ENCODE measurements around the gene KRTAP6-1.

KRTAP6-1 gene

DNA sequence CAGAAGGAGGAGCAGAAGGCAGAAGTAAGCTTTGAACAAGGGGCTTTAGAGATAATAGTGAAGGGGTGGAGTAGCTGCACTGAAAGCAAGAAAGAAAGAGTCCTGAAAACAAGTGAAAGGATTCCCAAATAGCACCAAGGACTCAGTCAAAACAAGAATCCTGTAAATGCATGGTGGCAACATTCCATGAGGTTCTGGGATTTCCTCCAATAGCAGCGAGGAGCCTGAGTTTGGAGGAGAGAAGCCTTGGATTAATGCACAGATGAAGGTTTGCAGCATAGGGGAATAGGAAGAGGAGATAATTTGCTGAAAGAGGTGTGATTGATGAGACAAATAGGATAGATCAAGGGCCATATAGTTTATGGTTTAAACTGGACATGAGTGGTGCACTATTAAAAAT, 34.4 kb downstream of the KRTAP6-1 start:
- no peak for ATAC-seq

DNA sequence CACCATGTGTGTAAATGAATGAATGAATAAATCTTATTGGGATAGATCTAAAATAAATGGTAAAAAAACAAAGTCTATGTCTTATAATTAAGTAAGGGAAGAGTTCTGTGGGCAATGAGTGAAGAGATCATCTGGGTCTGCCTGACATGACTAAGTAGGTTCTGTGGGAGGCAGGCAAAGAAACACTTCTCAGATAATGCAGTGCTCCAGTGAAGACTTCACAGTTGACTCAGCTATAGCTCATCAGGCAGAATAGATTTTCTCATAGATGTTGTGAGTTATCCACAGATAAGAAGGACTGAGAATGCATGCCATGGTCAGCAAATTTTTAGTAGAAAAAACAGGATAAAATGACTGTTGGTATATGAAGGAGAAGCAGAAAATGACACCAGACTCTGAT, 36.0 kb downstream of the KRTAP6-1 start:
- ATAC-seq = no peak
- TF ChIP-seq, protein P1, sequence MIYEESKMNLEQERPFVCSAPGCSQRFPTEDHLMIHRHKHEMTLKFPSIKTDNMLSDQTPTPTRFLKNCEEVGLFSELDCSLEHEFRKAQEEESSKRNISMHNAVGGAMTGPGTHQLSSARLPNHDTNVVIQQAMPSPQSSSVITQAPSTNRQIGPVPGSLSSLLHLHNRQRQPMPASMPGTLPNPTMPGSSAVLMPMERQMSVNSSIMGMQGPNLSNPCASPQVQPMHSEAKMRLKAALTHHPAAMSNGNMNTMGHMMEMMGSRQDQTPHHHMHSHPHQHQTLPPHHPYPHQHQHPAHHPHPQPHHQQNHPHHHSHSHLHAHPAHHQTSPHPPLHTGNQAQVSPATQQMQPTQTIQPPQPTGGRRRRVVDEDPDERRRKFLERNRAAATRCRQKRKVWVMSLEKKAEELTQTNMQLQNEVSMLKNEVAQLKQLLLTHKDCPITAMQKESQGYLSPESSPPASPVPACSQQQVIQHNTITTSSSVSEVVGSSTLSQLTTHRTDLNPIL (CRISPR knock-in tag; IDR thresholded peaks at IDR 0.05; ENCODE audit: low read depth) = no peak
- TF ChIP-seq GLIS3 (CRISPR knock-in tag; IDR thresholded peaks at IDR 0.05) = no peak

More for the DNA sequence above, 34.4 kb downstream of the KRTAP6-1 start:
- TF ChIP-seq OSR1 (CRISPR knock-in tag; IDR thresholded peaks at IDR 0.05) = no peak
- no peak for TF ChIP-seq ZNF70 (CRISPR knock-in tag; IDR thresholded peaks at IDR 0.05)
- no peak for TF ChIP-seq BACH2 (CRISPR knock-in tag; IDR thresholded peaks at IDR 0.05; ENCODE audit: borderline replicate concordance)
- no peak for TF ChIP-seq ISL1 (CRISPR knock-in tag; IDR thresholded peaks at IDR 0.05)
- no peak for TF ChIP-seq ZFP3 (CRISPR knock-in tag; IDR thresholded peaks at IDR 0.05)
- no peak for TF ChIP-seq SNAI2 (CRISPR knock-in tag; IDR thresholded peaks at IDR 0.05)
- TF ChIP-seq ZNF8 (CRISPR knock-in tag; IDR thresholded peaks at IDR 0.05) = no peak
- no peak for TF ChIP-seq ESRRG (CRISPR knock-in tag; IDR thresholded peaks at IDR 0.05)
- TF ChIP-seq, protein P2, sequence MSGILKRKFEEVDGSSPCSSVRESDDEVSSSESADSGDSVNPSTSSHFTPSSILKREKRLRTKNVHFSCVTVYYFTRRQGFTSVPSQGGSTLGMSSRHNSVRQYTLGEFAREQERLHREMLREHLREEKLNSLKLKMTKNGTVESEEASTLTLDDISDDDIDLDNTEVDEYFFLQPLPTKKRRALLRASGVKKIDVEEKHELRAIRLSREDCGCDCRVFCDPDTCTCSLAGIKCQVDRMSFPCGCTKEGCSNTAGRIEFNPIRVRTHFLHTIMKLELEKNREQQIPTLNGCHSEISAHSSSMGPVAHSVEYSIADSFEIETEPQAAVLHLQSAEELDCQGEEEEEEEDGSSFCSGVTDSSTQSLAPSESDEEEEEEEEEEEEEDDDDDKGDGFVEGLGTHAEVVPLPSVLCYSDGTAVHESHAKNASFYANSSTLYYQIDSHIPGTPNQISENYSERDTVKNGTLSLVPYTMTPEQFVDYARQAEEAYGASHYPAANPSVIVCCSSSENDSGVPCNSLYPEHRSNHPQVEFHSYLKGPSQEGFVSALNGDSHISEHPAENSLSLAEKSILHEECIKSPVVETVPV (CRISPR knock-in tag; IDR thresholded peaks at IDR 0.05) = no peak
- TF ChIP-seq, protein P3, sequence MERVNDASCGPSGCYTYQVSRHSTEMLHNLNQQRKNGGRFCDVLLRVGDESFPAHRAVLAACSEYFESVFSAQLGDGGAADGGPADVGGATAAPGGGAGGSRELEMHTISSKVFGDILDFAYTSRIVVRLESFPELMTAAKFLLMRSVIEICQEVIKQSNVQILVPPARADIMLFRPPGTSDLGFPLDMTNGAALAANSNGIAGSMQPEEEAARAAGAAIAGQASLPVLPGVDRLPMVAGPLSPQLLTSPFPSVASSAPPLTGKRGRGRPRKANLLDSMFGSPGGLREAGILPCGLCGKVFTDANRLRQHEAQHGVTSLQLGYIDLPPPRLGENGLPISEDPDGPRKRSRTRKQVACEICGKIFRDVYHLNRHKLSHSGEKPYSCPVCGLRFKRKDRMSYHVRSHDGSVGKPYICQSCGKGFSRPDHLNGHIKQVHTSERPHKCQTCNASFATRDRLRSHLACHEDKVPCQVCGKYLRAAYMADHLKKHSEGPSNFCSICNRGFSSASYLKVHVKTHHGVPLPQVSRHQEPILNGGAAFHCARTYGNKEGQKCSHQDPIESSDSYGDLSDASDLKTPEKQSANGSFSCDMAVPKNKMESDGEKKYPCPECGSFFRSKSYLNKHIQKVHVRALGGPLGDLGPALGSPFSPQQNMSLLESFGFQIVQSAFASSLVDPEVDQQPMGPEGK (CRISPR knock-in tag; IDR thresholded peaks at IDR 0.05; ENCODE audit: borderline replicate concordance) = no peak
- no peak for TF ChIP-seq ZFP30 (CRISPR knock-in tag; IDR thresholded peaks at IDR 0.05)
- TF ChIP-seq, protein P1 (CRISPR knock-in tag; IDR thresholded peaks at IDR 0.05; ENCODE audit: low read depth) = no peak
- TF ChIP-seq, protein P4, sequence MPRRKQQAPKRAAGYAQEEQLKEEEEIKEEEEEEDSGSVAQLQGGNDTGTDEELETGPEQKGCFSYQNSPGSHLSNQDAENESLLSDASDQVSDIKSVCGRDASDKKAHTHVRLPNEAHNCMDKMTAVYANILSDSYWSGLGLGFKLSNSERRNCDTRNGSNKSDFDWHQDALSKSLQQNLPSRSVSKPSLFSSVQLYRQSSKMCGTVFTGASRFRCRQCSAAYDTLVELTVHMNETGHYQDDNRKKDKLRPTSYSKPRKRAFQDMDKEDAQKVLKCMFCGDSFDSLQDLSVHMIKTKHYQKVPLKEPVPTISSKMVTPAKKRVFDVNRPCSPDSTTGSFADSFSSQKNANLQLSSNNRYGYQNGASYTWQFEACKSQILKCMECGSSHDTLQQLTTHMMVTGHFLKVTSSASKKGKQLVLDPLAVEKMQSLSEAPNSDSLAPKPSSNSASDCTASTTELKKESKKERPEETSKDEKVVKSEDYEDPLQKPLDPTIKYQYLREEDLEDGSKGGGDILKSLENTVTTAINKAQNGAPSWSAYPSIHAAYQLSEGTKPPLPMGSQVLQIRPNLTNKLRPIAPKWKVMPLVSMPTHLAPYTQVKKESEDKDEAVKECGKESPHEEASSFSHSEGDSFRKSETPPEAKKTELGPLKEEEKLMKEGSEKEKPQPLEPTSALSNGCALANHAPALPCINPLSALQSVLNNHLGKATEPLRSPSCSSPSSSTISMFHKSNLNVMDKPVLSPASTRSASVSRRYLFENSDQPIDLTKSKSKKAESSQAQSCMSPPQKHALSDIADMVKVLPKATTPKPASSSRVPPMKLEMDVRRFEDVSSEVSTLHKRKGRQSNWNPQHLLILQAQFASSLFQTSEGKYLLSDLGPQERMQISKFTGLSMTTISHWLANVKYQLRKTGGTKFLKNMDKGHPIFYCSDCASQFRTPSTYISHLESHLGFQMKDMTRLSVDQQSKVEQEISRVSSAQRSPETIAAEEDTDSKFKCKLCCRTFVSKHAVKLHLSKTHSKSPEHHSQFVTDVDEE (CRISPR knock-in tag; IDR thresholded peaks at IDR 0.05) = no peak
- no peak for TF ChIP-seq ZNF565 (CRISPR knock-in tag; conservative IDR thresholded peaks at IDR 0.05; ENCODE audit: low read depth)

DNA sequence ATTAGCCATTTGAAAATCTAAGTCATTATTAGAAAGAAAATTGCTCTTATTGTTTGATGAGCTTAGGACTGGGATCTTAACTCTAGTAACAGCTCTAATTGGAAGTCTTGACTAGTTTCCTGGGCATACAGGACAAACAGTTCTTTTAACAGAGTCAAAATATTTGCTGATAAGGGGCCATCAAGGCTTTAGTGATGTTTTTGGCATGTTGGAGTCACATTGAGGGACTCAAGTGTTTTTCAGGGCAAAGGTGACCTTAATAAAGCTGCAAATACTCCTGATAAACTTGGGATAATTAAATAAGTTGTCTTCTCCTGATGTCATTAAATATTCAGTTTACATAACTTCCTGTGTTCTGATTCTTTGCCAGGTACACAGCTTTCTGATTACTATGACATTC, 46.1 kb downstream of the KRTAP6-1 start:
- no peak for TF ChIP-seq BACH2 (CRISPR knock-in tag; IDR thresholded peaks at IDR 0.05; ENCODE audit: borderline replicate concordance)
- no peak for TF ChIP-seq TCF4 (CRISPR knock-in tag; IDR thresholded peaks at IDR 0.05; ENCODE audit: borderline replicate concordance)
- no peak for TF ChIP-seq RARB (CRISPR knock-in tag; IDR thresholded peaks at IDR 0.05)
- TF ChIP-seq, protein P4 (CRISPR knock-in tag; IDR thresholded peaks at IDR 0.05) = no peak
- TF ChIP-seq ESRRG (CRISPR knock-in tag; IDR thresholded peaks at IDR 0.05) = no peak
- no peak for TF ChIP-seq ZFP3 (CRISPR knock-in tag; IDR thresholded peaks at IDR 0.05)
- no peak for TF ChIP-seq ISL1 (CRISPR knock-in tag; IDR thresholded peaks at IDR 0.05)
- no peak for TF ChIP-seq ZNF565 (CRISPR knock-in tag; conservative IDR thresholded peaks at IDR 0.05; ENCODE audit: low read depth)
- no peak for TF ChIP-seq ZFP30 (CRISPR knock-in tag; IDR thresholded peaks at IDR 0.05)
- TF ChIP-seq ARNTL (CRISPR knock-in tag; IDR thresholded peaks at IDR 0.05; ENCODE audit: borderline replicate concordance, low read depth) = no peak
- no peak for TF ChIP-seq ZC3H10 (CRISPR knock-in tag; IDR thresholded peaks at IDR 0.05)
- no peak for TF ChIP-seq ZNF70 (CRISPR knock-in tag; IDR thresholded peaks at IDR 0.05)
- TF ChIP-seq PPARA (CRISPR knock-in tag; IDR thresholded peaks at IDR 0.05; ENCODE audit: borderline replicate concordance) = no peak

More for the DNA sequence above, 46.1 kb downstream of the KRTAP6-1 start:
- no peak for ATAC-seq
